GM10248 (cell line): ENCODE data around the gene ENTPD6.
"Not testable (repeated sequence)": the region's sequence is repeated elsewhere in the genome, so short reads cannot be mapped to it uniquely, and the experiment has no call there.

ENCODE experiments used
- CTCF ChIA-PET: fragments of 300-600 bp; sonication (Branson Sonifier 250); formaldehyde crosslinking; extraction: SDS; loops from one replicate; lab custom pipeline; 2021; ENCODE audit warnings: antibody characterized with exemption; lab: Yijun Ruan, JAX
- POLR2A ChIA-PET: fragments of 350-650 bp; sonication (Branson Sonifier 250); formaldehyde crosslinking; extraction: SDS; loops from one replicate; lab custom pipeline; 2020; ENCODE audit warnings: antibody characterized with exemption; lab: Yijun Ruan, JAX
- DNase-seq: peaks from one replicate; pipeline ENCODE4 v3.0.0; 2012; ENCODE audit errors: extremely low spot score
- CTCF ChIP-seq: IDR thresholded peaks from 2 replicates; pipeline ENCODE4 v1.5.1; 2012; ENCODE audit warnings: mild to moderate bottlenecking, low read depth; ENCODE audit errors: extremely low read depth, missing control alignments, control extremely low read depth

ENTPD6 gene

GRCh38 chr20:25257130-25257529, 61.6 kb downstream of the ENTPD6 start:
- POLR2A ChIA-PET: no interaction called here
- DNase-seq: no peak
- CTCF ChIA-PET: interaction anchor here (2.9 kb wide), 1 partner anchor 10 kb away, joined by 11 read pairs; the partner anchor contains the start of gene PYGB
- TF ChIP-seq CTCF: no peak

- POLR2A ChIA-PET: no interaction called here
- CTCF ChIA-PET: interaction anchor here (1.0 to 2.9 kb wide), 2 partner anchors 10 to 140 kb away, joined by 3 to 11 read pairs; partner anchors contain the start of gene PYGB
- DNase-seq: no peak
- no peak for TF ChIP-seq CTCF
These were observed 62.4 kb downstream of the ENTPD6 start for GRCh38 chr20:25257756-25258475.

GRCh38 chr20:25258476-25258805, 62.9 kb downstream of the ENTPD6 start:
- no peak for DNase-seq
- TF ChIP-seq CTCF: no peak
- POLR2A ChIA-PET: no interaction called here
- CTCF ChIA-PET: interaction anchor here (1.0 to 2.9 kb wide), 2 partner anchors 11 to 140 kb away, joined by 3 to 11 read pairs; partner anchors contain the start of gene PYGB

- TF ChIP-seq CTCF: no peak
- POLR2A ChIA-PET: no interaction called here
- no peak for DNase-seq
- CTCF ChIA-PET: interaction anchor here (2.9 kb wide), 1 partner anchor 11 kb away, joined by 11 read pairs; the partner anchor contains the start of gene PYGB
These were observed 63.3 kb downstream of the ENTPD6 start for GRCh38 chr20:25258828-25259227.

- ChIA-PET CTCF (interaction anchor here (1.0 to 2.9 kb wide), 4 partner anchors 9 to 140 kb away, joined by 3 to 11 read pairs (median 3); partner anchors contain the start of gene PYGB), POLR2A (no interaction called here)
- DNase-seq: no peak
- no peak for TF ChIP-seq CTCF
These were observed 63.8 kb downstream of the ENTPD6 start for GRCh38 chr20:25259358-25259757.

GRCh38 chr20:25259788-25260254, 64.3 kb downstream of the ENTPD6 start:
- POLR2A ChIA-PET: no interaction called here
- CTCF ChIA-PET: interaction anchor here (0.8 to 2.9 kb wide), 5 partner anchors 9 to 139 kb away, joined by 3 to 11 read pairs (median 3); partner anchors contain the start of gene PYGB
- no peak for DNase-seq
- no peak for TF ChIP-seq CTCF

- CTCF ChIA-PET: interaction anchor here (1.1 to 1.4 kb wide), 3 partner anchors 12 to 39 kb away, joined by 3 to 5 read pairs (median 3); no protein-coding TSS in a partner anchor
- POLR2A ChIA-PET, DNase-seq: not testable (repeated sequence)
These were observed 65.4 kb downstream of the ENTPD6 start for GRCh38 chr20:25260770-25261437.
